ENCODE measurements around the gene EPS8L3.

DNA sequence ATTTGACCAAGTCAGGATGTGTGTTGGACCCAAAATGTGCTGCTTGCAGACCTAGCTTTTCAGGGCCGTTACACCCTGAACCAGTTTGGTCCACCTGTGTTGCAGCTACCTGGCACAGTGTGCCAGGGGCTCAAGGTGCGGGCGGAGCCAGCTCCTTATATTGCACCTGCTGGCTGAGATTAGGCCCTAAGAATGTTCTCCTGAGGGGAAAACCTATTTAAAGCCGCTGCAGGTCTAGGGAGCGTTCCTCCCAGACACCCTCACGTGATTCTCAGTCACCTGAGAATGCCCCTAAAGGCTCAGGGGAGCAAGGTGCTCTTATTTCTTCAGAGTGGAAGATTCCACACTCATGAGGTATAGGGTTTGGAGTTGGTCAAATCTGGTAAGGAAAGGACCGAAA, 34.9 kb downstream of the EPS8L3 start:
- TF ChIP-seq TCF7 (IDR thresholded peaks at IDR 0.05; ENCODE audit: borderline replicate concordance) (no peak), KDM1A (IDR thresholded peaks at IDR 0.05) (no peak), POLR2AphosphoS2 (IDR thresholded peaks at IDR 0.05; ENCODE audit: low read length) (no peak), ZNF507 (tag; conservative IDR thresholded peaks at IDR 0.05) (no peak)
